NCI-H128 (cell line): ENCODE measurements around the gene MIF.
"Not testable (repeated sequence)": the region's sequence is repeated elsewhere in the genome, so short reads cannot be mapped to it uniquely, and the experiment has no call there.

Experiments used
- DNase-seq: peaks from one replicate; lab custom pipeline; 2025; ENCODE audit not compliant: unreplicated experiment; lab: John Stamatoyannopoulos, UW

The MIF gene

GRCh38 chr22:23900227-23900626 is 6.0 kb downstream of the MIF start:
- not testable (repeated sequence) for DNase-seq

- DNase-seq: no peak
These were observed 7.4 kb downstream of the MIF start for GRCh38 chr22:23901600-23901999.

GRCh38 chr22:23903328-23903971 is 9.3 kb downstream of the MIF start:
- DNase-seq: no peak

GRCh38 chr22:23904573-23905254 is 10.5 kb downstream of the MIF start:
- no peak for DNase-seq

GRCh38 chr22:23906641-23907040 is 12.5 kb downstream of the MIF start:
- no peak for DNase-seq

DNA sequence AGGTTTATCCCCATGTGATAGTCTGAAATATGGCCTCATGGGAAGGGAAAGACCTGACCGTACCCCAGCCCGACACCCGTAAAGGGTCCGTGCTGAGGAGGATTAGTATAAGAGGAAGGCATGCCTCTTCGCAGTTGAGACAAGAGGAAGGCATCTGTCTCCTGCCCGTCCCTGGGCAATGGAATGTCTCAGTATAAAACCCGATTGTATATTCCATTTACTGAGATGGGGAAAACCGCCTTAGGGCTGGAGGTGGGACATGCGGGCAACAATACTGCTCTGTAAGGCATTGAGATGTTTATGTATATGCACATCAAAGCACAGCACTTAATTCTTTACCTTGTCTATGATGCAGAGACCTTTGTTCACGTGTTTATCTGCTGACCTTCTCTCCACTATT is 13.2 kb downstream of the MIF start:
- not testable (repeated sequence) for DNase-seq

- DNase-seq: no peak
These were observed 14.5 kb downstream of the MIF start for GRCh38 chr22:23908587-23909205.

DNA sequence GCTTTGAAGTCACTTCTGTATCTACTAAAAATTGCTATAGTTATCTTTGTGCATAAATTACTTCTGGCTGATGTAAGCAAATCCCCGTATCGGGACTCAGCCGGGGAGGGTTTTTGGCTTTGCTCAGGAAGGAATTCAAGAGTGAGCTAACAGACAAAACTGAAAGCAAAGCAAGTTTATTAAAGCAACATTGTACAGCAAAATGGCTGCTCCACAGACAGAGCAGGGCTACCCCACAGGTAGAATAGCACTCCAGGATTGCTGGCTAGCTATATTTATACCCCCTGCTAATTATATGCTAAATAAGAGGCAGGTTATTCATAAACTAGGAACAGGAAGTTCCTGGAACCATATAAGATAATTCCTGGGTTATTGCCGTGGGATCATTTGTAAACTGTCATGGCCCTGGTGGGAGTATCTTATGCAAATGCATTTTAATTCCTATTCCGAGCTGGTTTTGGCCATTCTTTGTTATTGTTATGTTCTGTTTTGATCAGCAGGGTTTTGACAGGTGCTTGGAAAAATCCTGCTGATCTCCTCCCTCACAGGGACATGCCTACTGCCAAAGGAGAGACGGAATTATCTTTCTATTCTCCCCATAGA is 15.2 kb downstream of the MIF start:
- no peak for DNase-seq

DNA sequence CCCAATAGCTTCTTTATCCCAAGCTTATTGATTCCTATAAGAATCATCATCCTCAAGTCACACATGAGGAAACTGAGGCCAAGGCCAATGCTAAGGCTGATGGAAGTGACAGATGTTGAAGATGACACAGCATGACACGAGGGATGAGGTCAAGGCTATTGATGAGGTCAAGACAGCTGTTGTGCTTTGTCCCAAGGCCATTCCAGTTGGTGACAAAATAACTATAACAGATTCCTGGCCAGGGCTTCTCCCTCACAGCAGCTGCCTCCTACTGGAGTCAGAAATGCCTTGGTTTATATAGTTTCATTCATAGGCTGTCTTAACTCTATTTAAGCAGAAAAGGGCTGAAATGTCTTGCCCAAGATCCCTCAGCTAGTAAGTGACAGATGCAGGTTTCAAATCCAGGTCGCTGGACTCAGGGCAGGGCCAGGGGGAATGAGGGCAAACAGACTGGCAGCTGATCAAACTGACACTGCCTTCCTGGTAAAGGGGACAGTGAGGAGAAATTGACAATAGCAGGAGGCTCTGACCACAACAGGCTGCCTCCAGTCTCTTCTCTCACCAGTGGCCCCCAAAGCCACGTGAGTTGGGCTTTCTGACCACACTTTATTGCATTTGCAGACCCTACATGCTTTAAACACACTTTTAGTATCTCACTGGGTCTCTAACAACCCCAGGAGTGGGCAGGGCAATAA is 16.5 kb downstream of the MIF start:
- no peak for DNase-seq

- DNase-seq: no peak
These were observed 17.3 kb downstream of the MIF start for GRCh38 chr22:23911318-23911980.

- no peak for DNase-seq
These were observed 18.2 kb downstream of the MIF start for GRCh38 chr22:23912293-23912903.

GRCh38 chr22:23913306-23913660 is 19.1 kb downstream of the MIF start:
- DNase-seq: no peak

- peak; percentile 96 for DNase-seq
These were observed 19.6 kb downstream of the MIF start for GRCh38 chr22:23913661-23914353.

- no peak for DNase-seq
These were observed 21.1 kb downstream of the MIF start for GRCh38 chr22:23915290-23915689.

GRCh38 chr22:23920267-23920611 is 26.1 kb downstream of the MIF start:
- not testable (repeated sequence) for DNase-seq

DNA sequence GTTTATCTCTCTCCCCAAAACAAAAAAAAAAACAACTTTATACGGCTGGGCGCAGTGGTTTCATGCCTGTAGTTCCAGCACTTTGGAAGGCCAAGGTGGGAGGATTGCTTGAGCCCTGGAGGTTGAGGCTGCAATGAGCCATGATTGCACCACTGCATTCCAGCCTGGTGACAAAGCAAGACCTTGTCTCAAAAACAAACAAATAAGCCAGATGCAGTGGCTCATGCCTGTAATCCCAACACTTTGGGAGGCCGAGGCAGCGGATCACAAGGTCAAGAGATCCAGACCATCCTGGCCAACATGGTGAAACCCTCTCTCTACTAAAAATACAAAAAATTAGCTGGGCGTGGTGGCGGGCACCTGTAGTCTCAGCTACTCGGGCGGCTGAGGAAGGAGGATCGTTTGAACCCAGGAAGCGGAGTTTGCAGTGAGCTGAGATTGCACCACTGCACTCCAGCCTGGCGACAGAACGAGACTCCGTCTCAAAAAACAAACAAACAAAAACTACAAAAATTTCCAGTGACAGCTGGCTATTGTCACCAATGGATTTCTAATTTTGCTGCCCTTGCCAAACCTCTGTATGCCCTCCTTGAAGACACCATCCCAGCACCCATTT is 27.5 kb downstream of the MIF start:
- not testable (repeated sequence) for DNase-seq

DNA sequence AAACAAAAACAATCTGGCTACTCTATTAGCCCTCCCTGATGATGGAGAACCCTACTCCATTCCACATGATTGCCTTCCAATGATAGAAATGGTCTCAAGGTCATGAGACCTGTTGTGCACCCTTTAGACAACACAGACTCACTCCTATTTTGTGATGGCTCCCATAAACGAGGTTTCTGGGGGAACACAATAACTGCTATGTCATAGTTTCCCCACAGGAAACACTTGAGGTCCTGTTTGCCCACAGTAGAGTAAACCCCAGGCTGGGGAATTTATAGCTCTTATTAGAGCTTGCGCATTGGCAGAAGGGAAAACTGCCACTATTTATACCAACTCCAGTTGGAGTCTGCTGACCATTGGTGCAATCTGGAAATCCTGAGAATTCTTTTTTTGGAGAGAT is 28.7 kb downstream of the MIF start:
- no peak for DNase-seq

DNA sequence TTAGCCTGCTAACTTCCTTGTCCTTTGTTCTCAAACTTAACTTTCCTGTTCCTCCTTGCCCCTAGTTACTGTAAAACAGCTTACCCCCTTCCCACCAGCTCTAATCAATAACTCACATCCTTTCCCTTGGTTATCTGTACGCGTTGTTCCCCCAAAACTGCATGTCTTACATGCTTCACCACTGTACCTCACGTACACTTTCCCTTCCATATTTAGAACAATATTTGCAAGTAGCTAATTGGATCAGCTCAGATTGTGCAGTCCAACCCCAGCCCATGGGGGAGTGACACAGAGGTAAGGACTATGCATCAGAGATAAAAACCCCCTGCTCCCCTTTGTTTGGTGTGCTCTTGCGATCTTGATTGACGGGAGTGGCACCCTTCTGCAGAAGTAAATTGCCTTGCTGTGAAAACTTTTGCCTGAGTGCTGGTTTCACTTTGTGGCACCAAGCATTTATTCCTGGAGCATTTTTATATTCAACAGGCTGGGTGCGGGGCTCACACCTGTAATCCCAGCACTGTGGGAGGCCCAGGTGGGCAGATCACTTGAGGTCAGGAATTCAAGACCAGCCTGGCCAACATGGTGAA is 30.9 kb downstream of the MIF start:
- no peak for DNase-seq

DNA sequence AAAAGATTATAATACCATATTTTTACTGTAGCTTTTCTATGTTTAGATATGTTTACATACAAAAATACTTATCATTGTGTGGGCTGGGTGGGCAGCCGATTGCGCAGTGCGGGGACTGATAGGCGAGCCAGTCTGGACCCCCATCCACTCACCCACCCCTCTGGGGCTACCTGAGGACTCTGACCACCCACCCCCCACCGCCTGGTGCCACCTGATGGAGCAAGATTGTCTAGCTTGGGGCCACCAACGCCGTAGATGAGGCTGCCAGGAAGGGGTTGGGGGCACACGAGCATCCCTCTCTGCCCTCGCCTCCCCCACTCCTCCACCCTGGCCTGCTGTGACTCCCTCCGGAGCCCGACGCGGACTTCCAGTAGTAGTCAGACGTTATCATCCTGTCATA is 32.4 kb downstream of the MIF start:
- no peak for DNase-seq
